HG02981 (cell line): ENCODE data around the gene KRT27.

ENCODE experiments used
- ATAC-seq: cut with Tn5 transposase; IDR thresholded peaks from one replicate; pipeline ENCODE4 v1.9.1; 2021; ENCODE audit warnings: mild to moderate bottlenecking, moderate library complexity; ENCODE audit not compliant: unreplicated experiment

The KRT27 gene

DNA sequence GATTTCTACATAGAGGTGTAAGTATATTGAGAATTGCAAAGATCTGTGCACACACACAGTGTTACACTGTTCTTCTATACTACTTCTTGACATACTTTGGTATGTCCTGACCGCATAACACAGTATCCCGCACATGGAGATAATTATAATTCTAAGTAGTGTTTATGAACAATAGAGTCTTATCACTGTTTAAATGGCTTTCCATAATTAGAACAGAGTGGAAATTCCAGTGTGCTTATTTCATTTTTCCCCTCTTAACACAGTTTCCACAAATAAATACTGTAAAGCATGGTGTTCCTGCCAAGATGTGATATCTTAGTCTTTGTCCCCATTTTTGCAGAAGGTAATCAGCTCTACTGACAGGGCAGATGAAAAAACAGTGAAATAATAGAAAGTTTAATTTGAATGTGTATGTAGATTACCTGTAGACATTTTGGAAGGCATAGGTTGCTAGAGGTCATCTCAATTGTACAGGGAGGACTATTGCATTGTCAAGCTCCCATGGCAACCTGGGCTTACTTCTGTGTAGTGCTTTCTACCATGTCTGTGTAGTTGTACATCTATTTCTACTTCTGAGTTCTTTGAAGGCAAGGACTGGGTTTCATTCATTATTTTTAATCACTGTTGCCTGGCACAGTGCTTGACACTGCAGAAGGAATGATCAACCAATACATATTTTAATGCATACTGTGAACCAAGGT, 27.5 kb upstream of the KRT27 start:
- no peak for ATAC-seq

DNA sequence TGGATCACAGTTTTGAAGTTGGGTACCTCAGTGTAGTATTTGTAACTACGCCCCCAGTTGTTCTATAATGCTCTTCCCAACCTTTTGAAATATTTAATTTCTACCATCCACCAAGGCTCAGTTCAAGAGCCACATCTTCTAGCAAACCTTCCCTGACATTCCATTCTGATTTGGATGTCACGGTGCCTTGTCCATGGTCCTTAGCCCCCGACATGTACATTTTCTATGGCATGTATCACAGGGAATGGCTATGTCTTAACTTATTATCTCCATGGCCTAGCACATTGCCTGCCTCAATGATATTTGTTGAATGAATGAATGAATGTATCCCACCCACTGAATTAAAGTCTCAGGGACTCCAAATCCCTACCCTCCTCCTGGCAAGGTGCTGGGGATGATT, 23.8 kb upstream of the KRT27 start:
- no peak for ATAC-seq

DNA sequence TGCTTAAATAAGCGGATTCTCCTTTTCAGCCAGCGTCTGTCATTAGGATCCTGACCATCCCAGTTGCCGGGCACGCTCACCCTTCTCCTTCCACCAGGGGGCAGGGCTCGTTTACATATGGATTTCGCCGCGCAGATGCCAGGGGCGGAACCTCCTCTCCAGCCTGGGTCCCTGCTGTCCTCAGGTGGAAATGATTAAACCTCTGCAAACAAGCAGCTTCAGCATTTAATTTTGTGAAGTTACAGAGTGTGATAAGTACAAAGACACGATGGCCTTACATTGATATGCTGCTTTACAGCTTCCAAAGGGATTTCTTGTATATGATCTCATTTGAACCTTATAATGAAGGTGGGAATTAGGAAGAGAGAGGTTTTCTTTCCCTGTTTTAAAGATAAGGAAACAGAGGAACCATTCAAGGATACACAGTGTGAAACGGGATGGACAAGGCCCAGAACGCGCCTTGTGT, 21.3 kb upstream of the KRT27 start:
- ATAC-seq = no peak

DNA sequence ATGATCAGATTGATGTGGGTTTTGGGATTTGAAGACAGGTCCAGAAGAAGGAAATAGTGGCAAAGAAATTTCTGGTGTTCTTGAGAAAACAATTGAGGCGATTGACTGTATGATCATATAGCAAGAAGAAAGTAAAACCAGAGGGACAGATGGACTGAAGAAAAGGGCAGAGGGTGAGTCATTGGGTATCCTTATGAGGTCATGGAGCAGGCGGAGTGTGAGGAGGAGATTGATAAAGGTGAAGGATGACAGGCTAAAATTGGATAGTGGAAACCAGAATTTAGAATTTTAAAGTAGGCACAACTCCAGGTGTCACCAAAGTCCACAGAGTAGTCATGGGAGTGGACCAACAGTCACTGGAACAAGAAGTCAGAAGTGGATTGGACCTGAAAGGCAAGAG, 18.8 kb upstream of the KRT27 start:
- ATAC-seq = no peak

DNA sequence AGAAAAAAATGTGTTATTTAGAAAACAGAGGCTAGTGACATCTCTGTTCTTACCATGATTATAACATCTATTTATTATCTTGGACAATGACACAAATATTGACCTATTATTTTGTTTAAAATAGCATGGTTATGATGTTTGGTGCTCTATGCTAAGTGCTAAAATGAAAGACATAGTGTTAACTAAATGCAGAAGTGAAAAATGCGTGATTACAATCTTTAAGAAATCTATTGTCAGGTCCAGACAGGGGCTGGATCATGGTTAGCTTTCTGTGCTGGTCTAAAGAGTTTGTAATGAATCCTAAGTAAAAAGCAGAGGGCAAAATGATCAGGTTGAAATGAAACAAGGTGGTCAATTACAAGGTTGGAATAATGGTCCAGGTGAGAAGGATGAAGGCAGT, 18.0 kb upstream of the KRT27 start:
- ATAC-seq = no peak

DNA sequence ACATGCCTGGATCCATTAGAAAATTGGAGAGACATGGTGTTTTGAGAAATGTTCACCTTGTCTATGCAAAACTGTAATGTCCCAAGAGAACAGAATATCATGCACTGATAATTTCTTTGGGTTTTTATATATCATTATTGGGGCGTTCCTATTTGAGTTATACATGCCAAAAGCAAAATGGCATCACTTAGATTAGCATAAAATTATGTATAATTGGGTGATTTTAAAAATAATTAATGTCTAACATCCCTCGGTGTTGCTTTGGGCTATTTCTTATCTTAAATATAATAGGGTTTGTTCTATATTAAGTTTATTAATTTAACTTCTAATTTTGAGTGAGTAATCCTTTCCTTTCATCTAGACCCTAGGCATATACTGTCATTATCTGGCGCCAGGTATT, 17.5 kb upstream of the KRT27 start, which contains the start of gene KRT28:
TSS of gene KRT28 (minus strand) at position 101 of the 400 bp plus-strand sequence. CDS start at position 35, 66 bp downstream.
- ATAC-seq = no peak

DNA sequence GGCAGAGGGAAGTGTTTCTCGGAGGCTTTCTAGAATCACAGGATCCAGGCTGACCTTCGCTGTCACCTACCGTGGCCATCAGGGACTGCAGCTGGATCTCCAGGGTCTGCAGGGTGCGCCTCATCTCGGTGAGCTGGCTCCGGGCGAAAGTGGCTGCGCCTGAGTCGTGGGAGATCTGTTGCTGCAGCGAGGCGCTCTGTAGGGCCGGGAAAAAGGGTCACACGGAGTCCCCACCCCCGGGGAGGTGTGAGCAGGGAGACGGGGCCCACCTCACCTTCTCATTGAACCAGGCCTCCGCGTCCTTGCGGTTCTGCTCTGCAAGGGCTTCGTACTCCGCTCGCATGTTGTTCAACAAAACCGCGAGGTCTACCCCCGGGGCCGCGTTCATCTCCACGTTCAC, 14.5 kb upstream of the KRT27 start:
- no peak for ATAC-seq

DNA sequence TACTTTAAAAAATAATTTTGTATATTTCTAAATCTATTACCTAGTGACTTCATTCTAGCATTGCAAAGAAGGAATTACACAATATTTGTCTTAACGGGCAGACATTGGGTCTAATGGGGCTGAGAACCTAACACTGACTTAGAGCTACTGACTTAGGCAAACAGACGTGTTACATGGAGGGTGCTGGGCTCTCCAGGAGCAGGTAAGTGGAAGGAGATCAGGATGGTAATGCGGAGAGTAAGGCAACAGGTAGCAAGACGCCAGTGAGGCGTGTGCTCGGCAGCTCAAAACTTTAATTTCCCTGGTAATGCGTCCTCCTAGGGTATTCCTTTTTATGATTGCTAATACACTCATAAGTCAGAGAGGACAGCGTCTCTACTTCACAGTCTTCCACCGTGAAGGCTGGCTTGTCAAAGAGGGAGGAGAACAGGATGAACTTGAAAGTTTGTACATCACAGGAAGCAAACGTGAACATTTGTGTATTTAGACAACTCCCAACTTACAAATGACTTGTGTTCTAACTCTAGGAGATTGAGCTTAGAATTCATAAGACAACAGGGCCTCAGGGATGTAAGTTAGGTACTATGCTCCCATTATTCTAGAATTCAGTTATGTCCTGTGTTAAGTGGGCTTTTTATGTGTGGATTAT, 12.8 kb upstream of the KRT27 start:
- ATAC-seq = no peak

DNA sequence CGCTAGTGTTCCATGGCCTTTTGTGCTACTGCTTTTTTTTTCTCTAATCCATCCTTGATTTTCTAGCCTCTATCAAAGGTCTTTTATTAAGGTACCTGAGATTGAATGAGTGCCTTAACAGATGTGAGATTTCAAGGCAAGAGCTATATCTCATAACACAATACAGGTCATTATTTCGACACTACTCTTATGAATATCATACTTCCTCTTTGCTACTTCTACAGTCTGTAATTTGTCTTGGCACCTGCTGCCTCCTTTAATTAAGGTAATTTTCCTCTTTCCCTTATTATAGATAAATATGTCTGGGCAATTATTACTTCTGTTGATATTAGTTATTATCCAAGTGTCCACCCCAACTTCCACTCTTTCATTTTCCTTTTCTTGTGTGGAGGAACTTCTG, 12.1 kb upstream of the KRT27 start:
- ATAC-seq = no peak

DNA sequence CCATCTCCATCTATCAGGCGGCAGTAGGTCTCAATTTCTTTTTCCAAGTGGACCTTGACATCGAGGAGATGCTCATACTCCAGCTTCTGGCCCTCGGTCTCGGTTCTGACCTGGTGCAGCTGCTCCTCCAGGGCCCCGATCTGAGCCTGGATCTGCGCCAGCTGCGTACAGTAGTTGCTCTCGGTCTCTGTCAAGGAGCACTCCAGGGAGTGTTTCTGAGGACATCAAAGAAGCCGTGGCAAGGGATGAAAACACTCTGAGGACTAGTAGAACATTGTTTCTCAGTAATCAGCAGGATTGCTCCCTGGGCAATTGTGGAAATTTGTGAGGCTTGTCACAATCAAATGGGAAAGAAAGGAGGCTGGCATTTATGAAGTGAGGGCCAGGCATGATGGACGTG, 11.5 kb upstream of the KRT27 start:
- no peak for ATAC-seq

DNA sequence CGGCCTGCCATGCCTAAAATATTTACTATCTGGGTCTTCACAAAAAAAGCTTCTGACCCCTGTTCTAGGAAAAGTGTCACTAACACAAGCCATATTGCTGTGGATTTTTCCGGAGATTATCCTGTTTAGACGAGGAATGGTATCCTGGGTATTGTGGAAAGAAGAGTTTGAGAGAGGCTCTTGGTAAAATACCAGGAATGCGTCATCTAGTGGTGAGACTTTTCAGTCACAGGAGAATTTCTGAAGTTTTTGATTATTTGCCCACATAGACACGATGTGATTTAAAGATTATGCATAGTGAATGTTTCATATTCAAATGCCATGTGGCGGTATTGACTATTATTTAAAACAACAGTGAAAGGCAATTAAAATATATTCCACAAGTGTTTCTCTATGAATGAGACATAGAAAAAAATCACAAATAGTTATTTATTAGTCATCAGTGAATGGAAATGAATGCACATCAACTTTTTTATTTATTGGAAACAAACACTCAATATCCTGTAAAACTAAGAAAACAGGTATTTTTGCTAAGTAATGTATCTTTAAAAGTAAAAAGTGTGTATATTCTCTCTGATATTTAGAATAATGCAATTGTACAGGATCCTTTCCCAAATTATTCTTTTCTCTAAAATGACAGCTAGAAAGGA, 9.6 kb upstream of the KRT27 start:
- ATAC-seq = no peak

DNA sequence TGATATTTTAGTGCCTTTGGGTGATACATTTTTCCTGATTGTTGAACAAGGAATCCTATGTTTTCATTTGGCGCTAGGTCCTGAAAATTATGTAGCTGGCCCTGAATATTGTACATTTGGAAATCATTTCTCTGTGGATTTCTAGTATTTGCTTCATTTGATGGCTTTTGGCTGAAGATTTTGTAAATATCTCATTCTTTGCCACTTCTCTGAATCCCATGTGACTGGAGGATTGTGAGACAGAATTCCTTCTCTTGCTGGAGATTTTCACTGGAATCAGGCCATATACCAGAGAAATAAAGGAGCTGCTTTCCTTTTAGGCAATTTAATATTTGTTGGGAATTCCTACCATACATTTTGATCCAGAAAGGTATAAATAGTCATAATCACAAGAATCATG, 8.8 kb upstream of the KRT27 start:
- no peak for ATAC-seq

DNA sequence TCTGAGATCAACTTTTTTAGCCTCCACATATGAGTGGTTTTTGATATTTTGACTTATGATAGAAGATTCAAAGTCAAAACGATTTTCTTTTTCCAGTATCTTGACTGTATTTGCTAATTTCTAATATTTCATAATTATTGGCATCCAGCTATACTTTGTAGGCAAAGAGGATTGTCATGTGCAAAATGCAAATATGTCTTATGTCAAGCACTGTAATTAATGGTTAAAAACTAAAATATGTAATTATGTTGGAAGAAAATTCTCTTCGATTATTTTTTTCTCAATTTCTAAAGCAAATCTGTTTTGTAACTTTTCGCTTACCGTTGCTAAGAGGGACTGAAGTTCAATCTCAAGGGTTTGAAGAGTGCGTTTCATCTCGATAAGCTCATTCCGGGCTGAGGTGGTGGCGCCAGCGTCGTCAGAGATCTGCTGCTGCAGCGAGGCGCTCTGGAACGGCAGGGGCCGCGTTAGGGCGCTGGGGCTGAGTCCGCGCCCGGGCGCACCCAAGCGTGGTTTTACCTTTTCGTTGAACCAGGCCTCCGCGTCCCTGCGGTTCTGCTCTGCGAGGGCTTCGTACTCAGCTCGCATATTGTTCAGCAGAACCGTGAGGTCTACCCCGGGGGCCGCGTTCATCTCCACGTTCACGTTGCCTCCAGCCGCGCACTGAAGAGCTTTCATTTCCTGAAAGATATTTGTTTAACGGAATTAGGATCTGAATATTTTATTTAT, 3.0 kb downstream of the KRT27 start:
- no peak for ATAC-seq

DNA sequence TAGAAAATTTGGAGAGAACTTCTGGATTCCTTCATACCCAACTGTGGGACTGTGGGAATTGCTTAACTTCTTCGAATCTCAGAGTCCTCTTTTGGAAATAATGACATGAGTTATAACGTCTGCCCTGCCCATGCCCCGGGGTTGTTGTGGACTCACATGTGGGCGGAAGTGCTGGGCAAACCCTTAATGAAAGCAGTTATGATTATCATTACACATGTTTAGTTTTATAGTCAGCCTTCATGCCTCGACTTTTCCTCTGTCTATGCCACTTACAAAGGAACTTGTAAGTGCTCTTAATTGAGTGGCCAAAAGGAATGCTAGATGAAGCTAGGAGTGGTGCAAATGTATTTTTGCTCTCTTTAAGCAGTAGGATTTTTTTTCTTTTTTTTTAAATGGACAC, 3.9 kb downstream of the KRT27 start:
- no peak for ATAC-seq

DNA sequence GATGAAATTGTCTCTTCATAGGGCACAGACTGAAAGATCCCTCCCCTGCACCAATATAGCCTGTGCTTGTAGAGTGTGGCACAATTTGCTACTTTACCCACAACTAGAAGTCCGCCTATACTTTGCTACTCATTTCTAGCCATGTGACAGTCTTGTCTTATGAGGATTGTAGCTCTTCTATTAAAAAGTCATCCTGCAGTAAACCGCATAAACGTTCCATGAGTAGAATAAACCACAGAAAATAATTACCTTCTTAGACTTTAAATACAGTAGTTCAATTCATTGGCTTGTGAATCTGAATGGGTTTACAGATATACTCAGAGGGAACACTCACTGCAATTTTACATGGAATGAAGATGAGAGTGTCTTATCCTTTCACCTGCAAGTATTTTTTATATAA, 4.4 kb downstream of the KRT27 start:
- ATAC-seq = no peak

DNA sequence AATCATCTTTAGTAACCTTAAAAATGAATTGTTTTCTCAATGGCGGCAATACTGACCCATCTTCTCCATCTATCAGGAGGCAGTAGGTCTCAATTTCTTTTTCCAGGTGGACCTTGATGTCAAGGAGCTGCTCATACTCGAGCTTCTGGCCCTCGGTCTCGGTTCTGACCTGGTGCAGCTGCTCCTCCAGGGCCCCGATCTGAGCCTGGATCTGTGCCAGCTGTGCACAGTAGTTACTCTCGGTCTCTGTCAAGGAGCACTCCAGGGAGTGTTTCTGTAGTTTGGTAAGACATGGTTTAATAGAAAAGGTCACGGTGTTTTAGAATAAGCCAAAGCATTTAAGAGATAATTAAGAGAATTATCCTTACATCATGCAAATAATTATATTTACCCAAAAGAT, 4.9 kb downstream of the KRT27 start:
- ATAC-seq = no peak

DNA sequence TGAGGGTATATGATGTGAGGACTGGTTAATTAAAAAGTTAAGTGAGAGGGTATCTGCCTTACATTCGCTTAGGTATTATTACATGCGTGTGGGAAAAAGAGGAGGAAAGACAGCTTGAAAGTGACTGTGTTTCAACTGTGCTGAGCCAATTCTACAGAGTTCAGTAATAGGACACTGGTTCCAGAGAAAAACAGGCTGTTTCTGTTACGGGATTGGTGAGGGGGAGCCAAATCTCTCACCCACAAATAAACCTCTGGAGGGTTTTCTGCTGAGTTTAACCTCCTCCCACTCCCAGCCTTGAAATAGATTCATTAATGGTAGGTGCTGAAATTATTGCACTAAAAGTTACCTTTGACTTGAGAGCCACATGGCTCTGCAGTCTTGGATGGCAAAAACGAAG, 6.4 kb downstream of the KRT27 start:
- no peak for ATAC-seq

DNA sequence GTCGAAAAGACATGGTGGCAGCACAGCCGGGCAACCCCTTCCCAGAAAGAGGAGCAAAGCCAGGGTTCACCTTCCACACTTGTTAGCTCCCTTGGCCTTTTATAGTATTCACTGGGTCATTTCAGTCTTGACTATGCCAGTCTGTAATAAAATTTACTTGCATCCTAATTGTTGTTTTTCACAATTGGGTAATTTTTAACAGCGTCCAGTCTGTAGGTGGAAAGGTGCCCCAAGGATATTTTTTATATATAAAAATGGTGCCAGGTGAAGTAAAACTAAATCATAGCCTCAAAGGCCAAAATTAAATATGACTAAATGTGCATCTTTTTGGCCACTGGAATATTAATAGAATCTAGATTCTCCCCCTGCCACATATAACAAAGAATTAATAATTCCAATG, 10.2 kb downstream of the KRT27 start, which contains the start of gene KRT26:
TSS of gene KRT26 (minus strand) at position 101 of the 400 bp plus-strand sequence. CDS start at position 13, 88 bp downstream.
- no peak for ATAC-seq

DNA sequence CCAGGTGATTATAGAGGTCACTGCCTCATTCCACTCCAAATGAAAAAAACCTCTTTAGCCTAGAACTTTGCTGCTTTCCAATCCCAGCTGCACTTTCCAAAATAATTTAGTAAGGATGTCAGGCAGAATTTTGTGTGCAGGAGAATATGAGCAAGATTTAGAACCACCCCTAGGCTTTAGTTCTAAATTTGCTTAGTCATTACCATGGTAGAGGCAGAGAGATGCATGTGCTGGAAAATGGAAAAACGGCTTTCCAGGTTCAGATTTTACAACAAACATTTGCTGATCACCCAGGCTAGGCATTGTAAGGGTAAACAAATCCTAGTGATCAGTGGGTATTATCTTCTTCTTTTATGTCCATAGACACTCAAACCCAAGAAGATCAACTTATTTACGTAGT, 16.7 kb downstream of the KRT27 start:
- ATAC-seq = no peak

DNA sequence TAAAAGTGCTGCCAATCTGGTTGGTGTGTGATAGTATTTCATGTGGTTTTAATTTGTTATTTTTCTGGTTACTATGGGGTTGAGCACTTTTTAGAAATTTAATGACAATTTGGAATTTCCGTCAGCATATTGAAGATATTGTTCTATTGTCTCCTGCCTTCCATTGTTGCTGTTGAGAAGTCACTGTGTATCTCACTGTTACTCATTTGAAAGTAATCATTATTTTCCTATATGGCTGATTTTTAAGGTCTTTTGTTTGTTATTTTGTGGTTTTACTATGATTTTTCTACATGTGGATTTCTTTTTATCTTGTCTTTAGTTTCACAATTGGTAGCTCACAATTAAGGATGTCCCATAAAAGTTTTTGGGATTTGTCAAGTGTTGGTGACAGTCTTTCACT, 18.6 kb downstream of the KRT27 start:
- ATAC-seq = no peak
